GM23338 (cell line): Measurements from ENCODE around the gene OR2AT4. TPM values are rescaled to one million over a fixed set of nuclear protein-coding genes. Genes with fewer than 3 reads are reported as not detected.

Experiments
- ATAC-seq: fragments of 200-7000 bp; cut with Tn5 transposase; 3 replicates; pipeline ENCODE4 v1.9.1; 2020
- DNase-seq: peaks from one replicate; pipeline ENCODE4 v3.0.0-alpha.2; 2015; ENCODE audit warnings: low spot score
- H2AFZ ChIP-seq: fragments of 200-600 bp; sonication (generic); 2 replicates; pipeline ENCODE4 v1.8.0; 2016; ENCODE audit warnings: antibody characterized with exemption, mild to moderate bottlenecking, moderate library complexity
- H3F3A ChIP-seq: fragments of 200-600 bp; sonication (generic); replicated peaks from 2 replicates; pipeline ENCODE4 v1.8.0; 2017; ENCODE audit warnings: antibody characterized with exemption, mixed run types, low read depth
- H3K27ac ChIP-seq: fragments of 200-600 bp; sonication (generic); 2 replicates; pipeline ENCODE4 v1.6.1; 2016; ENCODE audit warnings: low read depth
- H3K27me3 ChIP-seq: fragments of 200-600 bp; sonication (generic); 2 replicates; pipeline ENCODE4 v1.8.0; 2016; ENCODE audit warnings: mild to moderate bottlenecking, mixed run types, moderate library complexity; ENCODE audit not compliant: insufficient read depth
- H3K36me3 ChIP-seq: fragments of 200-600 bp; sonication (generic); 2 replicates; pipeline ENCODE4 v1.8.0; 2016; ENCODE audit warnings: mild to moderate bottlenecking; ENCODE audit not compliant: insufficient read depth
- H3K4me1 ChIP-seq: fragments of 200-600 bp; sonication (generic); 2 replicates; pipeline ENCODE4 v1.8.0; 2016; ENCODE audit warnings: mild to moderate bottlenecking, moderate library complexity; ENCODE audit not compliant: insufficient read depth
- H3K4me2 ChIP-seq: fragments of 200-600 bp; sonication (generic); 2 replicates; pipeline ENCODE4 v1.7.1; 2017; ENCODE audit warnings: mixed run types
- H3K4me3 ChIP-seq: fragments of 200-600 bp; sonication (generic); 2 replicates; pipeline ENCODE4 v1.6.1; 2016; ENCODE audit warnings: mixed run types
- H3K79me2 ChIP-seq: fragments of 200-600 bp; sonication (generic); replicated peaks from 2 replicates; pipeline ENCODE4 v1.8.0; 2017; ENCODE audit warnings: mild to moderate bottlenecking; ENCODE audit not compliant: insufficient read depth
- H3K9me2 ChIP-seq: fragments of 200-600 bp; sonication (generic); 2 replicates; pipeline ENCODE4 v1.8.0; 2017; ENCODE audit not compliant: insufficient read depth
- H4K20me1 ChIP-seq: fragments of 200-600 bp; sonication (generic); replicated peaks from 2 replicates; pipeline ENCODE4 v1.8.0; 2017; ENCODE audit warnings: mild to moderate bottlenecking; ENCODE audit not compliant: insufficient read depth
- H3K27ac Mint-ChIP-seq: 2 replicates; pipeline ENCODE4 v1.8.0; 2020; ENCODE audit warnings: inconsistent platforms, mild to moderate bottlenecking, moderate library complexity, mixed read lengths
- H3K27me3 Mint-ChIP-seq: 3 replicates; pipeline ENCODE4 v1.8.0; 2022; ENCODE audit warnings: low read depth, mild to moderate bottlenecking, moderate library complexity, mixed read lengths, inconsistent platforms; ENCODE audit not compliant: insufficient read depth, poor library complexity
- H3K36me3 Mint-ChIP-seq: 3 replicates; pipeline ENCODE4 v1.8.0; 2021; ENCODE audit warnings: low read depth, mild to moderate bottlenecking, inconsistent platforms, moderate library complexity, mixed read lengths
- H3K4me1 Mint-ChIP-seq: 3 replicates; pipeline ENCODE4 v1.8.0; 2020; ENCODE audit warnings: mild to moderate bottlenecking, inconsistent platforms, mixed read lengths
- H3K4me3 Mint-ChIP-seq: 3 replicates; pipeline ENCODE4 v1.8.0; 2021; ENCODE audit warnings: moderate library complexity, mild to moderate bottlenecking, inconsistent platforms, mixed read lengths
- H3K9me3 Mint-ChIP-seq: 3 replicates; pipeline ENCODE4 v1.8.0; 2020; ENCODE audit warnings: moderate library complexity, mild to moderate bottlenecking, inconsistent platforms, mixed read lengths
- ETS1 ChIP-seq: IDR thresholded peaks from 2 replicates; pipeline ENCODE4 v1.6.1; 2016; ENCODE audit warnings: antibody characterized with exemption
- NANOG ChIP-seq: IDR thresholded peaks from 2 replicates; pipeline ENCODE4 v1.6.1; 2016; ENCODE audit warnings: antibody characterized with exemption, borderline replicate concordance
- REST ChIP-seq: IDR thresholded peaks from one replicate; pipeline ENCODE4 v1.6.1; 2018; ENCODE audit warnings: antibody characterized with exemption; ENCODE audit not compliant: unreplicated experiment
- ZNF114 ChIP-seq: fragments of 250-450 bp; sonication (Bioruptor Pico); IDR thresholded peaks from 2 replicates; pipeline ENCODE4 v1.5.0; 2020; ENCODE audit warnings: mild to moderate bottlenecking, moderate library complexity
- ZNF331 ChIP-seq: fragments of 250-450 bp; sonication (Bioruptor Pico); IDR thresholded peaks from 2 replicates; pipeline ENCODE4 v1.5.0; 2020; ENCODE audit warnings: low read depth, mild to moderate bottlenecking, moderate library complexity
- ZNF462 ChIP-seq: fragments of 250-450 bp; sonication (Bioruptor Pico); IDR thresholded peaks from 2 replicates; pipeline ENCODE4 v1.5.0; 2020; ENCODE audit warnings: mild to moderate bottlenecking, moderate library complexity
- polyA plus RNA-seq: library from polyadenylated mRNA; unstranded; fragments of >200 nt; fragmentation: Nextera tagmentation; extraction: Ambion mirVana; gene quantifications from 2 replicates; pipeline ENCODE4 v1.2.1, GENCODE V29; 2016
- total RNA-seq: library from RNA; depleted of rRNA; stranded (reverse); fragments of >200 nt; shearing (Covaris generic); gene quantifications from 2 replicates; pipeline ENCODE4 v1.2.3, GENCODE V29; 2014

OR2AT4 gene
- total and polyA plus RNA-seq, 2 experiments from 2014 or later, result not detected

GRCh38 chr11:75079546-75079945, 17.1 kb downstream of the OR2AT4 start:
- TF ChIP-seq NANOG, result no peak
- no peak for TF ChIP-seq ZNF331 (CRISPR knock-in tag)
- no peak for TF ChIP-seq ZNF114 (CRISPR knock-in tag)
- TF ChIP-seq ZNF462 (CRISPR knock-in tag), result no peak
- no peak for TF ChIP-seq ETS1
- no peak for TF ChIP-seq REST
- Histone ChIP-seq H3K27me3 (no peaks in the 10 kb centered on the region), H4K20me1 (no peaks in the 10 kb centered on the region), H3K36me3 (no peaks in the 10 kb centered on the region), H3K4me1 (no peaks in the 10 kb centered on the region), H3K27ac (no peak overlapping the region), H3K4me3 (no peak overlapping the region), H3K9me2 (0 out of 2 replicates have a peak, but pooled peaks cover 9% of the 10 kb centered on the region), H3F3A (no peaks in the 10 kb centered on the region), H3K4me2 (no peak overlapping the region), H3K79me2 (no peaks in the 10 kb centered on the region), H2AFZ (no peak overlapping the region)
- Mint-ChIP-seq H3K4me1 (no peaks in the 10 kb centered on the region), H3K27ac (no peak overlapping the region), H3K4me3 (no peak overlapping the region), H3K9me3 (no peaks in the 10 kb centered on the region), H3K36me3 (no peaks in the 10 kb centered on the region), H3K27me3 (no peaks in the 10 kb centered on the region)
- DNase-seq, result no peak
- ATAC-seq, result no peak
